Measurements from ENCODE around the gene APEH.

DNA sequence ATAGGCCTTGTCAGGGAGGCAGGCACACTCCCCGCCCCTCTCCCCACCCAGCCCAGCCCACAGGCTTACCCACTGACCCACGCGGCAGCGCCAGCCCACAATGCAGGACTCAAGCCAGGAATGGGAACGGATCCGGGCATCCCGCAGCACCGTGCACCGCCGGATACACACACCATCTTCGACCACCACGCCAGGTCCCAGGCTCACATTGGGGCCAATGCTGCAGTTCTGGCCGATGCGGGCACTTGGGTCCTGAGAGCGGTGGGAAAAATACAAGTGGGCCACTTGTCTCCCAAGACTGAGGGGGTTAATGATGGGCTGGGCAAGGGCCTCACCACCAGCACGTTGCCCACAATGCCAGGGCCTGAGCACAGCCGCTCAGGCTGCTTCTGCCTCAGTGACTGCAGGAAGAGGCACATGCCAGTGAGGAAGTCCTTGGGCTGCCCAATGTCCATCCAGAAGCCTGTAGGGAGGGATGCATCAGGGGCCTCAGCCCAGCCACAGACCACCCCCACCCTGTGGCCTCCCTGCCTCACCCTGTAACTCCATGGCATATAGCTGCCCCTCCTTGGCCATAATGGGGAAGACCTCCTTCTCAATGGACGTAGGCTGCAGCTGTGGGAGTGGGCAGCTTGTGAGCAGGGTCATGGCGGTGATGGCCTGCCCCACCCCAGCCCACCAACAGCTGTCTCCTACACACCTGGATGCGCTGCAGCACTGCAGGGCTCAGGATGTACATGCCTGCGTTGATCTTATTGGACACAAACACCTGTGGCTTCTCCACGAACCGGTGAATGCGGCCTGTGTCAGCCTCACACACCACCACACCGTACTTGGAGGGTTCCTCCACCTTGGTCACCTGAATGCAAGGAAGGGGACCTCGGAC, 48.0 kb downstream of the APEH start:
- TF ChIP-seq, protein P1, sequence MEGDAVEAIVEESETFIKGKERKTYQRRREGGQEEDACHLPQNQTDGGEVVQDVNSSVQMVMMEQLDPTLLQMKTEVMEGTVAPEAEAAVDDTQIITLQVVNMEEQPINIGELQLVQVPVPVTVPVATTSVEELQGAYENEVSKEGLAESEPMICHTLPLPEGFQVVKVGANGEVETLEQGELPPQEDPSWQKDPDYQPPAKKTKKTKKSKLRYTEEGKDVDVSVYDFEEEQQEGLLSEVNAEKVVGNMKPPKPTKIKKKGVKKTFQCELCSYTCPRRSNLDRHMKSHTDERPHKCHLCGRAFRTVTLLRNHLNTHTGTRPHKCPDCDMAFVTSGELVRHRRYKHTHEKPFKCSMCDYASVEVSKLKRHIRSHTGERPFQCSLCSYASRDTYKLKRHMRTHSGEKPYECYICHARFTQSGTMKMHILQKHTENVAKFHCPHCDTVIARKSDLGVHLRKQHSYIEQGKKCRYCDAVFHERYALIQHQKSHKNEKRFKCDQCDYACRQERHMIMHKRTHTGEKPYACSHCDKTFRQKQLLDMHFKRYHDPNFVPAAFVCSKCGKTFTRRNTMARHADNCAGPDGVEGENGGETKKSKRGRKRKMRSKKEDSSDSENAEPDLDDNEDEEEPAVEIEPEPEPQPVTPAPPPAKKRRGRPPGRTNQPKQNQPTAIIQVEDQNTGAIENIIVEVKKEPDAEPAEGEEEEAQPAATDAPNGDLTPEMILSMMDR (IDR thresholded peaks at IDR 0.05; ENCODE audit: low read depth, low read length, missing input control): no peak
- TF ChIP-seq, protein P2, sequence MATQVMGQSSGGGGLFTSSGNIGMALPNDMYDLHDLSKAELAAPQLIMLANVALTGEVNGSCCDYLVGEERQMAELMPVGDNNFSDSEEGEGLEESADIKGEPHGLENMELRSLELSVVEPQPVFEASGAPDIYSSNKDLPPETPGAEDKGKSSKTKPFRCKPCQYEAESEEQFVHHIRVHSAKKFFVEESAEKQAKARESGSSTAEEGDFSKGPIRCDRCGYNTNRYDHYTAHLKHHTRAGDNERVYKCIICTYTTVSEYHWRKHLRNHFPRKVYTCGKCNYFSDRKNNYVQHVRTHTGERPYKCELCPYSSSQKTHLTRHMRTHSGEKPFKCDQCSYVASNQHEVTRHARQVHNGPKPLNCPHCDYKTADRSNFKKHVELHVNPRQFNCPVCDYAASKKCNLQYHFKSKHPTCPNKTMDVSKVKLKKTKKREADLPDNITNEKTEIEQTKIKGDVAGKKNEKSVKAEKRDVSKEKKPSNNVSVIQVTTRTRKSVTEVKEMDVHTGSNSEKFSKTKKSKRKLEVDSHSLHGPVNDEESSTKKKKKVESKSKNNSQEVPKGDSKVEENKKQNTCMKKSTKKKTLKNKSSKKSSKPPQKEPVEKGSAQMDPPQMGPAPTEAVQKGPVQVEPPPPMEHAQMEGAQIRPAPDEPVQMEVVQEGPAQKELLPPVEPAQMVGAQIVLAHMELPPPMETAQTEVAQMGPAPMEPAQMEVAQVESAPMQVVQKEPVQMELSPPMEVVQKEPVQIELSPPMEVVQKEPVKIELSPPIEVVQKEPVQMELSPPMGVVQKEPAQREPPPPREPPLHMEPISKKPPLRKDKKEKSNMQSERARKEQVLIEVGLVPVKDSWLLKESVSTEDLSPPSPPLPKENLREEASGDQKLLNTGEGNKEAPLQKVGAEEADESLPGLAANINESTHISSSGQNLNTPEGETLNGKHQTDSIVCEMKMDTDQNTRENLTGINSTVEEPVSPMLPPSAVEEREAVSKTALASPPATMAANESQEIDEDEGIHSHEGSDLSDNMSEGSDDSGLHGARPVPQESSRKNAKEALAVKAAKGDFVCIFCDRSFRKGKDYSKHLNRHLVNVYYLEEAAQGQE (IDR thresholded peaks at IDR 0.05): no peak
- TF ChIP-seq, protein P3, sequence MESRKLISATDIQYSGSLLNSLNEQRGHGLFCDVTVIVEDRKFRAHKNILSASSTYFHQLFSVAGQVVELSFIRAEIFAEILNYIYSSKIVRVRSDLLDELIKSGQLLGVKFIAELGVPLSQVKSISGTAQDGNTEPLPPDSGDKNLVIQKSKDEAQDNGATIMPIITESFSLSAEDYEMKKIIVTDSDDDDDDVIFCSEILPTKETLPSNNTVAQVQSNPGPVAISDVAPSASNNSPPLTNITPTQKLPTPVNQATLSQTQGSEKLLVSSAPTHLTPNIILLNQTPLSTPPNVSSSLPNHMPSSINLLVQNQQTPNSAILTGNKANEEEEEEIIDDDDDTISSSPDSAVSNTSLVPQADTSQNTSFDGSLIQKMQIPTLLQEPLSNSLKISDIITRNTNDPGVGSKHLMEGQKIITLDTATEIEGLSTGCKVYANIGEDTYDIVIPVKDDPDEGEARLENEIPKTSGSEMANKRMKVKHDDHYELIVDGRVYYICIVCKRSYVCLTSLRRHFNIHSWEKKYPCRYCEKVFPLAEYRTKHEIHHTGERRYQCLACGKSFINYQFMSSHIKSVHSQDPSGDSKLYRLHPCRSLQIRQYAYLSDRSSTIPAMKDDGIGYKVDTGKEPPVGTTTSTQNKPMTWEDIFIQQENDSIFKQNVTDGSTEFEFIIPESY (IDR thresholded peaks at IDR 0.05): no peak
- no peak for TF ChIP-seq TAF1 (conservative IDR thresholded peaks at IDR 0.05)
- TF ChIP-seq NR2F2 (IDR thresholded peaks at IDR 0.05): no peak
- TF ChIP-seq, protein P4, sequence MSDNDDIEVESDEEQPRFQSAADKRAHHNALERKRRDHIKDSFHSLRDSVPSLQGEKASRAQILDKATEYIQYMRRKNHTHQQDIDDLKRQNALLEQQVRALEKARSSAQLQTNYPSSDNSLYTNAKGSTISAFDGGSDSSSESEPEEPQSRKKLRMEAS (IDR thresholded peaks at IDR 0.05): no peak
- TF ChIP-seq RAD21 (IDR thresholded peaks at IDR 0.05): no peak
- TF ChIP-seq FOXA1 (IDR thresholded peaks at IDR 0.05): no peak
- no peak for TF ChIP-seq SP1 (IDR thresholded peaks at IDR 0.05)
- TF ChIP-seq JUND (IDR thresholded peaks at IDR 0.05): no peak
- TF ChIP-seq GABPA (IDR thresholded peaks at IDR 0.05 in 1 of 2, conservative IDR thresholded peaks at IDR 0.05 in 1 of 2): no peak
- no peak for TF ChIP-seq EGR1 (IDR thresholded peaks at IDR 0.05; ENCODE audit: low read depth in 2 of 2)

All from liver (tissue), 3 donors.